GM12878 (cell line): ENCODE measurements around the gene CENPF. TPM values are rescaled to one million over a fixed set of nuclear protein-coding genes. Genes with fewer than 3 reads are reported as not detected.

Experiments used
- ATAC-seq: fragments of 200-7000 bp; cut with Tn5 transposase; 3 replicates; pipeline ENCODE4 v1.9.1; 2020; ENCODE audit warnings: mild to moderate bottlenecking, moderate library complexity
- BruUV-seq: library from RNA; stranded (reverse); fragments of 400-500 nt; replicated peaks from 2 replicates; lab custom pipeline; 2021; lab: Mats Ljungman, UMichigan
- CTCF ChIA-PET: fragments of 300-600 bp; sonication (Branson Sonifier 250); formaldehyde crosslinking; extraction: SDS; loops from one replicate; lab custom pipeline; 2021; ENCODE audit warnings: inconsistent platforms; lab: Yijun Ruan, JAX
- POLR2A ChIA-PET: fragments of 350-600 bp; formaldehyde crosslinking; extraction: SDS; loops from one replicate; lab custom pipeline; 2021; ENCODE audit warnings: inconsistent platforms; lab: Charles Lee
- RAD21 ChIA-PET: fragments of 300-600 bp; sonication (Branson Sonifier 250); formaldehyde crosslinking; loops from one replicate; lab custom pipeline; 2023; ENCODE audit warnings: antibody characterized with exemption; ENCODE audit not compliant: unreplicated experiment; lab: Charles Lee
- SMC1A ChIA-PET: fragments of 300-600 bp; sonication (Branson Sonifier 250); formaldehyde crosslinking; loops from one replicate; lab custom pipeline; 2023; ENCODE audit not compliant: unreplicated experiment, uncharacterized antibody; lab: Charles Lee
- DNase-seq: peaks from one replicate; pipeline ENCODE4 v3.0.0-alpha.2; 2011; ENCODE audit warnings: low read depth, low spot score
- FAIRE-seq: peaks from 3 replicates; lab custom pipeline; 2011; peaks lifted over from hg19 to GRCh38; lab: Jason Lieb, UNC
- H2AFZ ChIP-seq: 2 replicates; pipeline ENCODE4 v1.6.0; 2011; ENCODE audit warnings: low read depth, low read length, control low read depth; ENCODE audit not compliant: control insufficient read depth
- H3K27ac ChIP-seq: 2 replicates; pipeline ENCODE4 v1.5.1; 2011; ENCODE audit warnings: control low read depth; ENCODE audit not compliant: control insufficient read depth, insufficient read depth
- H3K27me3 ChIP-seq, 2 experiments: replicated peaks in 1 of 2; 2 replicates each; pipeline versions ENCODE4 v1.6.0 to v1.6.1; 2011; ENCODE audit warnings: low read length in 1 of 2; ENCODE audit not compliant: control insufficient read depth in 2 of 2, insufficient read depth in 2 of 2
- H3K36me3 ChIP-seq, 2 experiments: 2 replicates each; pipeline ENCODE4 v1.5.1; 2011; ENCODE audit warnings: low read length in 1 of 2; ENCODE audit not compliant: control insufficient read depth in 2 of 2, insufficient read depth in 2 of 2
- H3K4me1 ChIP-seq: 2 replicates; pipeline ENCODE4 v1.6.1; 2011; ENCODE audit warnings: mild to moderate bottlenecking, low read length, moderate library complexity, mixed read lengths; ENCODE audit not compliant: control insufficient read depth, insufficient read depth
- H3K4me2 ChIP-seq: 2 replicates; pipeline ENCODE4 v1.6.0; 2011; ENCODE audit warnings: control low read depth; ENCODE audit not compliant: control insufficient read depth, insufficient read depth
- H3K4me3 ChIP-seq: fragments of 200-600 bp; sonication (generic); 2 replicates; pipeline ENCODE4 v1.5.1; 2016
- H3K79me2 ChIP-seq: 2 replicates; pipeline ENCODE4 v1.6.0; 2011; ENCODE audit warnings: low read length; ENCODE audit not compliant: control insufficient read depth, insufficient read depth
- H3K9ac ChIP-seq: 2 replicates; pipeline ENCODE4 v1.8.0; 2011; ENCODE audit warnings: low read length, control low read depth, mixed read lengths; ENCODE audit not compliant: control insufficient read depth, insufficient read depth
- H3K9me3 ChIP-seq: replicated peaks from 3 replicates; pipeline ENCODE4 v1.5.1; 2011; ENCODE audit warnings: mild to moderate bottlenecking, low read length; ENCODE audit not compliant: control insufficient read depth, insufficient read depth
- H4K20me1 ChIP-seq: 2 replicates; pipeline ENCODE4 v1.6.0; 2011; ENCODE audit not compliant: control insufficient read depth, insufficient read depth
- ASH2L ChIP-seq: fragments of 300-600, 200-600 bp; sonication (generic); IDR thresholded peaks from 2 replicates; pipeline ENCODE4 v1.6.1; 2017; ENCODE audit warnings: low read depth, mild to moderate bottlenecking, borderline replicate concordance
- CHD1 ChIP-seq: IDR thresholded peaks from 2 replicates; pipeline ENCODE4 v1.6.1; 2012; ENCODE audit warnings: low read depth, low read length, improper control_type of control experiment
- GATAD2B ChIP-seq: fragments of 450-650 bp; conservative IDR thresholded peaks from 2 replicates; pipeline ENCODE4 v1.6.1; 2017; ENCODE audit warnings: low read depth, mild to moderate bottlenecking, moderate library complexity
- JUND ChIP-seq: IDR thresholded peaks from 2 replicates; pipeline ENCODE4 v1.6.1; 2012; ENCODE audit warnings: low read depth, mild to moderate bottlenecking, low read length, improper control_type of control experiment, moderate library complexity
- MEF2B ChIP-seq: fragments of 450-650 bp; IDR thresholded peaks from 2 replicates; pipeline ENCODE4 v1.6.1; 2018; ENCODE audit warnings: mild to moderate bottlenecking, moderate library complexity; ENCODE audit not compliant: partially characterized antibody, poor library complexity, severe bottlenecking
- NFXL1 ChIP-seq: fragments of 450-650 bp; IDR thresholded peaks from 2 replicates; pipeline ENCODE4 v1.6.1; 2017; ENCODE audit warnings: antibody characterized with exemption, mild to moderate bottlenecking, borderline replicate concordance
- SIN3A ChIP-seq: IDR thresholded peaks from 2 replicates; pipeline ENCODE4 v1.6.1; 2012; ENCODE audit warnings: low read depth, low read length, improper control_type of control experiment
- SMAD1 ChIP-seq: fragments of 450-650 bp; IDR thresholded peaks from 2 replicates; pipeline ENCODE4 v1.6.1; 2018; ENCODE audit warnings: mild to moderate bottlenecking, low read depth; ENCODE audit not compliant: partially characterized antibody
- SUPT20H ChIP-seq: IDR thresholded peaks from 2 replicates; pipeline ENCODE4 v1.6.1; 2011; ENCODE audit warnings: low read depth, mild to moderate bottlenecking, low read length, moderate library complexity, borderline replicate concordance; ENCODE audit not compliant: control insufficient read depth
- TCF12 ChIP-seq: IDR thresholded peaks from 2 replicates; pipeline ENCODE4 v1.6.1; 2011; ENCODE audit warnings: low read depth, mild to moderate bottlenecking, low read length
- WGBS: methylation state at CpG from one replicate; pipeline ENCODE4 v1.1.6; 2016; ENCODE audit warnings: low lambda C conversion rate; ENCODE audit not compliant: insufficient replicate concordance, insufficient coverage; ENCODE audit errors: missing lambda C conversion rate; 5-methylcytosine and 5-hydroxymethylcytosine counted together
- in situ Hi-C: fragments of 300-500 bp; cut with MboI; formaldehyde crosslinking; loops from 9 replicates; pipeline ENCODE4 v1.14.3; 2018; ENCODE audit warnings: mixed read lengths
- intact Hi-C: fragments of 100-400 bp; cut with micrococcal nuclease; formaldehyde crosslinking; loops from one replicate; pipeline ENCODE4 v1.14.2; 2022; ENCODE audit not compliant: unreplicated experiment
- polyA plus RNA-seq, 11 experiments: library from polyadenylated mRNA; depleted of rRNA in 4 of 11; unstranded in 6 of 11; stranded (reverse) in 5 of 11; fragments of >200 nt; fragmentation: Nextera tagmentation in 4 of 11; fragmentation: Illumina TruSeq in 1 of 11; extraction: Ambion mirVana in 4 of 11; extraction: Trizol in 1 of 11; gene quantifications; 1 replicate in 1 of 11; 2 replicates in 10 of 11; pipeline versions ENCODE4 v1.2.1 to v1.2.3, GENCODE V29; 2011 to 2016; ENCODE audit warnings: inconsistent platforms in 2 of 11, missing spikeins in 2 of 11, low read depth in 1 of 11
- total RNA-seq, 4 experiments: library from RNA; depleted of rRNA in 3 of 4; stranded (reverse); fragments of >200 nt in 3 of 4; fragmentation: Illumina TruSeq in 1 of 4; extraction: Trizol in 1 of 4; gene quantifications; 2 replicates each; pipeline versions ENCODE4 v1.2.1 to v1.2.3, GENCODE V29; 2013 to 2021
- TF ChIP-seq, protein P1 (sequence below): fragments of 450-650 bp; formaldehyde crosslinking; IDR thresholded peaks from 2 replicates; pipeline ENCODE4 v1.5.0; 2022; ENCODE audit warnings: mild to moderate bottlenecking, missing genetic modification characterization
- TF ChIP-seq, protein P2 (sequence below): fragments of 450-650 bp; IDR thresholded peaks from 2 replicates; pipeline ENCODE4 v1.6.1; 2017; ENCODE audit warnings: mild to moderate bottlenecking

The CENPF gene
- total and polyA plus RNA-seq, 10 of the 15 experiments (the other 5 are each of a cell fraction or from before 2014, with no cell fraction given) = 26.0 to 132 (median 70.5) TPM

DNA sequence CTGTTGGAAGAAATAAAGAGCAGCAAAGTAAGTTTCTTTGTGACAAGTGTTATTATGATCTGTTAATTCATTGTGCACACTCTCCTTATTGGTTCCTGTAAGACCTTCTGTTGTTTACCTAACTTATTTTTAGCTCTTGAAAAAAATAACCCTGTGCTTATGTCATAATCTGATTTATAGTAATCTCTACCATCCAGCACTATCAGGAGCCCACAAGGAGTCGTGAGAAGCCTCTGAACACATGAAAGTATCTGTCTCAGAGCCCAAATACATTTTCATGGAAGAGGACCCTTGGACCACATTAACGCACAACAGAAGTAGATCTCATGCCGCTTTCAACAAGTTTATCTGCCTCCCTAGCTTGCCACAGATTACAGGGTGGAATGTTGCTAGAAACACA is 45.8 kb downstream of the CENPF start:
- Histone ChIP-seq H3K9me3 (no peaks in the 10 kb centered on the region), H3K79me2 (no peaks in the 10 kb centered on the region), H3K4me2 (no peak overlapping the region), H3K36me3 (peaks cover 7 to 10% of the 10 kb centered on the region in 2 experiments), H3K27ac (no peak overlapping the region), H3K9ac (no peak overlapping the region), H2AFZ (no peak overlapping the region), H3K27me3 (no peaks in the 10 kb centered on the region), H4K20me1 (no peaks in the 10 kb centered on the region), H3K4me3 (no peak overlapping the region), H3K4me1 (no peaks in the 10 kb centered on the region)
- BruUV-seq = no TSS peak
- intact Hi-C loops (no loop called here), in situ Hi-C loops (no loop called here)
- ChIA-PET CTCF (interaction anchor here (0.8 to 4.7 kb wide), 5 partner anchors 11 to 388 kb away, joined by 3 to 30 read pairs (median 5); no protein-coding TSS in a partner anchor), POLR2A (no interaction called here), SMC1A (interaction anchor here (0.7 to 1.8 kb wide), 3 partner anchors 11 to 280 kb away, joined by 3 to 4 read pairs (median 4); no protein-coding TSS in a partner anchor), RAD21 (interaction anchor here (1.4 kb wide), 1 partner anchor 12 kb away, joined by 4 read pairs; no protein-coding TSS in a partner anchor)
- DNase-seq = no peak
- ATAC-seq = no peak
- WGBS = 83% methylated on average over 3 of the region's 3 CpGs
- TF ChIP-seq ASH2L (no peak), JUND (no peak), MEF2B (no peak), SUPT20H (no peak), SIN3A (no peak), GATAD2B (no peak), TCF12 (no peak), SMAD1 (no peak), NFXL1 (no peak), CHD1 (no peak)
- TF ChIP-seq, protein P1, sequence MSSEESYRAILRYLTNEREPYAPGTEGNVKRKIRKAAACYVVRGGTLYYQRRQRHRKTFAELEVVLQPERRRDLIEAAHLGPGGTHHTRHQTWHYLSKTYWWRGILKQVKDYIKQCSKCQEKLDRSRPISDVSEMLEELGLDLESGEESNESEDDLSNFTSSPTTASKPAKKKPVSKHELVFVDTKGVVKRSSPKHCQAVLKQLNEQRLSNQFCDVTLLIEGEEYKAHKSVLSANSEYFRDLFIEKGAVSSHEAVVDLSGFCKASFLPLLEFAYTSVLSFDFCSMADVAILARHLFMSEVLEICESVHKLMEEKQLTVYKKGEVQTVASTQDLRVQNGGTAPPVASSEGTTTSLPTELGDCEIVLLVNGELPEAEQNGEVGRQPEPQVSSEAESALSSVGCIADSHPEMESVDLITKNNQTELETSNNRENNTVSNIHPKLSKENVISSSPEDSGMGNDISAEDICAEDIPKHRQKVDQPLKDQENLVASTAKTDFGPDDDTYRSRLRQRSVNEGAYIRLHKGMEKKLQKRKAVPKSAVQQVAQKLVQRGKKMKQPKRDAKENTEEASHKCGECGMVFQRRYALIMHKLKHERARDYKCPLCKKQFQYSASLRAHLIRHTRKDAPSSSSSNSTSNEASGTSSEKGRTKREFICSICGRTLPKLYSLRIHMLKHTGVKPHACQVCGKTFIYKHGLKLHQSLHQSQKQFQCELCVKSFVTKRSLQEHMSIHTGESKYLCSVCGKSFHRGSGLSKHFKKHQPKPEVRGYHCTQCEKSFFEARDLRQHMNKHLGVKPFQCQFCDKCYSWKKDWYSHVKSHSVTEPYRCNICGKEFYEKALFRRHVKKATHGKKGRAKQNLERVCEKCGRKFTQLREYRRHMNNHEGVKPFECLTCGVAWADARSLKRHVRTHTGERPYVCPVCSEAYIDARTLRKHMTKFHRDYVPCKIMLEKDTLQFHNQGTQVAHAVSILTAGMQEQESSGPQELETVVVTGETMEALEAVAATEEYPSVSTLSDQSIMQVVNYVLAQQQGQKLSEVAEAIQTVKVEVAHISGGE (CRISPR knock-in tag) = no peak
- TF ChIP-seq, protein P2, sequence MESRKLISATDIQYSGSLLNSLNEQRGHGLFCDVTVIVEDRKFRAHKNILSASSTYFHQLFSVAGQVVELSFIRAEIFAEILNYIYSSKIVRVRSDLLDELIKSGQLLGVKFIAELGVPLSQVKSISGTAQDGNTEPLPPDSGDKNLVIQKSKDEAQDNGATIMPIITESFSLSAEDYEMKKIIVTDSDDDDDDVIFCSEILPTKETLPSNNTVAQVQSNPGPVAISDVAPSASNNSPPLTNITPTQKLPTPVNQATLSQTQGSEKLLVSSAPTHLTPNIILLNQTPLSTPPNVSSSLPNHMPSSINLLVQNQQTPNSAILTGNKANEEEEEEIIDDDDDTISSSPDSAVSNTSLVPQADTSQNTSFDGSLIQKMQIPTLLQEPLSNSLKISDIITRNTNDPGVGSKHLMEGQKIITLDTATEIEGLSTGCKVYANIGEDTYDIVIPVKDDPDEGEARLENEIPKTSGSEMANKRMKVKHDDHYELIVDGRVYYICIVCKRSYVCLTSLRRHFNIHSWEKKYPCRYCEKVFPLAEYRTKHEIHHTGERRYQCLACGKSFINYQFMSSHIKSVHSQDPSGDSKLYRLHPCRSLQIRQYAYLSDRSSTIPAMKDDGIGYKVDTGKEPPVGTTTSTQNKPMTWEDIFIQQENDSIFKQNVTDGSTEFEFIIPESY = no peak
- no peak for FAIRE-seq
